Measurements from ENCODE around the gene C19orf25. TPM values are rescaled to one million over a fixed set of nuclear protein-coding genes. Genes with fewer than 3 reads are reported as not detected.
"Not testable (repeated sequence)": the region's sequence is repeated elsewhere in the genome, so short reads cannot be mapped to it uniquely, and the experiment has no call there.

The C19orf25 gene
- polyA plus RNA-seq, 1 donor: 22.4 TPM

DNA sequence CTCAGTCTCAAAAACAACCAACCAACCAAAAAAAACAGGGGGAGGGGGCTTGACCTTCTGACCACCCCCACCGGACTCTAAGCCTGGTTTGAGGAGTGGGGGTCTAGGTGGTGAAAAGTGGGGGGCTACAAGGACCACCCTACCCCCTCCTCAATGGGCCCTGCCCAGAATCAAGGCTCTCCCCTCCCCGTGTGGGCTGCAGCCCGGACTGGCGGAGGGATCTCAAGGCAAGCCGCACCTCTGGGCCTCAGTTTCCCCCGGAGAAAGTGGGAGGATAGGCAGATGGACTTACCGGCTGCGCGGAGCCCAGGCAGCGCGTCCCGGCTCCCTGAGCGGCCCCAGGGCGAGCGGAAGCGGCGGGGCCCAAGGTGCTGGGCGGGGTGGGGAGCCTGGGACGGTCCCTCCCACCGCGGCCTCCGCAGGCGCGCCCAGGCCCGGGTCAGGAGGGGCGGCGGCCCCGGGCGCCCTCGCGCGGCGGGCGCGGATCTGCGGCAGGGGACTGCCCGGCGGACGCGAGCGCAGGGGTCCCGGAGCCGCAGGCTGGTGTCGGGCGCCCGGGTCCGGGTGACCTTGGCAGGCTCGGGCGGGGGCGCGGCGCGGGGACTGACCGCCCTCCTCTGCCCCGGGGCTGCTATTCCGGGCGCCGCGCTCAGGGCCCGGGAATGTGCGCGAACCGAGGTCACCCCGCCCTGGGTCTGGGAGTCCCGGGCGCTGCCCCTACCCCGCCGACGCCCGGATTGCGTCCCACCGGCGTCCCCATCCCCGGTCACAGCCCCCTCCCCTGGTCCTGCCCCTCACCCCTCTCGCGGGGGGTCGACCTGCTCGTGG is 33.9 kb upstream of the C19orf25 start, which contains the start of gene ADAMTSL5:
TSS of gene ADAMTSL5 (minus strand) at position 349 of the 828 bp plus-strand sequence. CDS start 2,076 bp downstream, outside the sequence.
- no peak for DNase-seq

DNA sequence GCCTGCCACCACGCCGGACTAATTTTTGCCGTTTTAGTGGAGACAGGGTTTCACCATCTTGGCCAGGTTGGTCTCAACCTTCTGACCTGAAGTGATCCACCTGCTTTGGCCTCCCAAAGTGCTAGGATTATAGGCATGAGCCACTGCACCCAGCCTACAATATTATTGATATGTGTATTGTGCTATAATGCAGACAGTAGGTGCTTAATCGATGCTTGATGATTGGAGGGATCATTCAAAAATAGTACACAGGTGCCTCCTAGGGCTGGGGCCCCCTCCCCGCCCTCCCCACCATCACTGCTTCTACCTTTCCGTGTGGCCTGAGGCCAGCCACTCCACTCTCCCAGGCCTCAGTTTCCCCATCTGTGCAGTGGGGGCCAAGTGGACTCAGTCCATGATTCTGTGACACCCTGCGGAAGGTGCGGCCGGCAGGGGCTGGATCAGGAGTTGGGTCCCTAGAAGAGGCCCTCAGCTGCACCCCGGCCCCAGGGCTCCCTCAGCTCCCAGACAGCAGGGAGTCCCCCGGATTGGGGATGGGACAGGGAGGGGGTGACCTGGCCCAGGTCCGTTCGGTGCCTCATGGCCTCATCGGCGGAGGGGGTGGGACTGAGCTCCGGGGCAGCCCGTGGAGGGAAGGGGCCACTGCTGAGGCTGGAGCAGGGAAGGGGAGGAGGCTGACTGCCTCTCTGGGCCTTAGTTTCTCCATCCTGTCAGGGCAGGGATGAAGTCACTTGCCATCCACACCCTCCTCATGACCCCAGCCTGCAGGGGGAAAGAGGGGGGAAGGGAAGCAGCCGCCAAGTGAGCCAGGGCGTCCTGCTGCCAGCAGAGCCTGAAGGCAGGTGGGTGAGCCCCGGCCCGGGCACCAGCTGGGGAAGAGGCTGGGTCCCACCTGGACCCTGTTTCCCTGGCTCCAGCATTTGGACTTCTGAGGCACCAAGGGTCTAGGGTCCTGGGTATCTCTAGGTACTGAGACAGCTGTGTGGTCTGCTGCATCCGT is 32.6 kb upstream of the C19orf25 start:
- DNase-seq: no peak

DNA sequence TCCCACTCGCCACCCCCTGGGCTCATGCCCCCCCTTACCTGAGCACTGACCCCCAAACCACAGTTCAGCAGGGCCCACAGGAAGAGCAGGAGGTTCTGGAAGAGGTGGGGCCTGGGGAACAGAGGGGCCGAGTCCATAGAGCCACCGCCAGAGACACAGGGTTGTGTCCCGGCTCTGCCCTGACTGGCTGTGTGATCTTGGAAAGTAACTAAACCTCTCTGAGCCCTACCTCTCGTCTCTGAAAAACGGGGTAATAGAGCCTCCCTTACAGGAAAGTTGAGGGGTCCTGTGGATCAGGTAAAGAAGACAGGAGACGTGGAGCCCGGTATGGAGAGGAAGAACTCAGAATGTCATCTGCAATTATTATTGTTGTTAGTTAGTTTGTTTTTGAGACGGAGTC is 31.8 kb upstream of the C19orf25 start:
- DNase-seq: no peak

DNA sequence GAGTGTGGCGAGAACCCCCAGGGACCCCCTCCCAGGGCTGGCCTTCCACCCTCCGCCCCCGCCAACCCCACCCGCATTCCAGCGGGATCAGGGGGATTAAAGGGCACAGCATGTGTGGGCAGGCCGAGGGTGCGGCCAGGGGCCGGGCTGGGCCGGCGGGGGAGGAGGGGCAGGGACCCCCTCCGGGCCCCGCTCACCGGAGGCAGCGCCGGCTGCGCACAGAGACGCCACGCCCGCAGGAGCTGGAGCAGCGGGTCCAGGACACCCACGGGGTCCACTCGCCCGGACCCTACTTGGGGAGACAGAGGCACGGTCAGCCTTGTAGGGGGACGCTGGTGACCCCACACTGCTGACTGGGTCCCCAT is 31.4 kb upstream of the C19orf25 start:
- no peak for DNase-seq

- DNase-seq: no peak
Observed at GRCh38 chr19:1509602-1510441, 30.8 kb upstream of the C19orf25 start.

- DNase-seq: no peak
Observed at GRCh38 chr19:1508507-1508856, 29.5 kb upstream of the C19orf25 start.

GRCh38 chr19:1507763-1508506 is 28.9 kb upstream of the C19orf25 start:
- peak; percentile 94 for DNase-seq

- no peak for DNase-seq
Observed at GRCh38 chr19:1507192-1507660, 28.2 kb upstream of the C19orf25 start.

- no peak for DNase-seq
Observed at GRCh38 chr19:1505991-1506881, 27.2 kb upstream of the C19orf25 start.

DNA sequence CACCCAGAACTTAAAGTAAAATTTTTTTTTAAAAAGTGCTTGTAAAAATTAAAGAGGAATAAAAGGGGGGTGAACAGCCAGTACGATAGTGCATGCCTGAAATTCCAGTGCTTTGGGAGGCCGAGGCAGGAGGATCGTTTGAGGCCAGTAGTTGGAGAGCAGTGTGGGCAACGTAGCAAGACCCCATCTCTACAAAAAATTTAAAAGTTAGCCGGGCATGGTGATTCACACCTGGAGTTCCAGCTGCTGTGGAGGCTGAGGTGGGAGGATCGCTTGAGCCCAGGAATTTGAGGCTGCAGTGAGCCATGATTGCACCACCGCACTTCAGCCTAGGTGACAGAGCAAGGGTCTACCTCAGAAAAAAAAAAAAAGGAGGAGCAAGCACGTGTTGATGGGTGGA is 26.0 kb upstream of the C19orf25 start:
- DNase-seq: no peak

DNA sequence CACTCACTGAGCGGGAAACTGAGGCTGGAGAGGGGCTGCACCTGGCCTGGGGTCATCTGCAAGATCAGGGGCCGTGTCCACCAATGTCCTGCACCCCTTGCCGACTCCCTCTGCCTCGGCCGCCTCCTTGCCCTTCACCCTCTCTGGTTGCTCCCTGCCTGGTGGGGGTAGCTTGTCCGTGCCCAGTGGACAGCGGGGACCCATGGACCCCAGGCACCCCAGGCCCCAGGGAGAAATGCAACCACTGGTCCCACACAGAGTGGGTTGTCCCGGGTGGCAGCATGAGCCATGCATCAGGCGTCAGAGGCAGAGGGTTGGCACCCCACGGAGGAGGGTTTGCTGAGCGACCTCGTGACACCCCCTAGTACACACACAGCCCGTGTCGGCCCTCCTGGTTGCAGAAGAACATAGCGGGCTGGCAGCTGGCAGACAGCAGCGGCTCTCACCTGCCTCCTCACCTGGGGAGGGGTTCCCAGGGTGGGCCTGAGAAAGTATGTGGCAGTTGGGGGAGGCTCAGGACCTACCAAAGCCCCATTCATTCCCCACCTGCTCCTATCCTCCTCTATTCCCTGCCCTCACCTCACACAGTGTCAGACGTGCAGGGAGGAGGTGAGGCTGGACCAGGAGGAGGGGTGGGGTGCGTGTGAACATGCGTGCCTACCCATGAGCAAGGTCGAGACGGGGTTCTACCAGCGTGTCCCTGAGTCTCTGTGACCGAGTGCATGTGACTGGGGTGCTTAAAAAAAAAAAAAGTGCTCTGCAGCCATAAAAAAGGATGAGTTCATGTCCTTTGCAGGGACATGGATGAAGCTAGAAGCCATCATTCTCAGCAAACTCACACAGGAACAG is 25.1 kb upstream of the C19orf25 start:
- DNase-seq: no peak

GRCh38 chr19:1503089-1503924 is 24.3 kb upstream of the C19orf25 start:
- DNase-seq: no peak

DNA sequence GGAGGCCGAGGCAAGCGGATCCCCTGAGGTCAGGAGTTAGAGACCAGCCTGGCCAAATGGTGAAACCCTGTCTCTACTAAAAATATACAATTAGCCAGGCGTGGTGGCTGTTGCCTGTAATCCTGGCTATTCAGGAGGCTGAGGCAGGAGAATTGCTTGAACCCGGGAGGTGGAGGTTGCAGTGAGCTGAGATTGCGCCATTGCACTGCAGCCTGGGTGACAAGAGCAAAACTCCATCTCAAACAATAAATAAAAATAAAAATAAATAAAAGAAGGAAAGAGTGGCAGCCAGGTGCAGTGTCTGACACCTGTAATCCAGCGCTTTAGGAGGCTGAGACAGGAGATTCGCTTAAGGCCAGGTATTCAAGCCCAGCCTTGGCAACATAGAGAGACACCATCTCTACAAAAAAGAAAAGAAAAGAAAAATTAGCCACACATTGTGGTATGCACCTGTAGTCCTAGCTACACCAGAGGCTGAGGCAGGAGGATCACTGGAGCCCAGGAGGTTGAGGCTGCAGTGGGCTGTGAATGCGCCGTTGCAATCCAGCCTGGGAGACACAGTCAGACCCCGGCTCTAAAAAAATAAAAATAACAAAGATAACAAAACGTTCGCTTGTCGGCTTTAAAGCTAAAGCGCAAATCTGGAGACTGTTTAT is 23.5 kb upstream of the C19orf25 start:
- no peak for DNase-seq

DNA sequence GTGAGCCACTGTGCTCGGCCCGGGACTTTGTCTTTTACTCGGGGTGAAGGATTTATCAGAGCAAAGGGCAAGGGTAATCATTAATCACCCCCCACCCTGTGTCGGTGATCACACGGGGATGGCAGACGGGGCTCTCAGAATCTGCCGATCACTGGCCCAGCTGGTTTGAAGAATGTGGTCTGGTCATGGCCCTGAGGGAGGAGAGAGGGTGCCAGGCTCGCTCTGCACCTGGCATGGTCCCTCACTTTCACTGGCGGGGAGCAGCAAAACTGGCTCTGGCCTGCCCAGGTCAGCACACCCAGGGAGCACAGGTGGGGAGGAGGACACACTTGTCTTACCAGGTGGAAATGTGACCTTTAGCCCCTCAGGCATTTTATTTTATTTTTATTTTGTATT is 22.2 kb upstream of the C19orf25 start:
- DNase-seq: no peak

DNA sequence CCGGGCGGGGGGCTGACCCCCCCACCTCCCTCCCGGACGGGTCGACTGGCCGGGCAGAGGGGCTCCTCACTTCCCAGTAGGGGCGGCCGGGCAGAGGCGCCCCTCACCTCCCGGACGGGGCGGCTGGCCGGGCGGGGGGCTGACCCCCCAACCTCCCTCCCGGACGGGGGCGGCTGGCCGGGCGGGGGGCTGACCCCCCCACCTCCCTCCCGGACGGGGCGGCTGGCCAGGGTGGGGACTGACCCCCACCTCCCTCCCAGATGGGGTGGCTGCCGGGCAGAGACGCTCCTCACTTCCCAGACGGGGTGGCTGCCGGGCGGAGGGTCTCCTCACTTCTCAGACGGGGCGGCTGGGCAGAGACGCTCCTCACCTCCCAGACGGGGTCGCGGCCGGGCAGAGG is 20.2 kb upstream of the C19orf25 start:
- not testable (repeated sequence) for DNase-seq

- no peak for DNase-seq
Observed at GRCh38 chr19:1497578-1498235, 18.7 kb upstream of the C19orf25 start.
